ENCODE data around the gene HLCS. TPM values are rescaled to one million over a fixed set of nuclear protein-coding genes. Genes with fewer than 3 reads are reported as not detected.

Gene HLCS
- total and polyA plus RNA-seq, 2 donors from 2014 or later, result 4.5 to 29.6 TPM

DNA sequence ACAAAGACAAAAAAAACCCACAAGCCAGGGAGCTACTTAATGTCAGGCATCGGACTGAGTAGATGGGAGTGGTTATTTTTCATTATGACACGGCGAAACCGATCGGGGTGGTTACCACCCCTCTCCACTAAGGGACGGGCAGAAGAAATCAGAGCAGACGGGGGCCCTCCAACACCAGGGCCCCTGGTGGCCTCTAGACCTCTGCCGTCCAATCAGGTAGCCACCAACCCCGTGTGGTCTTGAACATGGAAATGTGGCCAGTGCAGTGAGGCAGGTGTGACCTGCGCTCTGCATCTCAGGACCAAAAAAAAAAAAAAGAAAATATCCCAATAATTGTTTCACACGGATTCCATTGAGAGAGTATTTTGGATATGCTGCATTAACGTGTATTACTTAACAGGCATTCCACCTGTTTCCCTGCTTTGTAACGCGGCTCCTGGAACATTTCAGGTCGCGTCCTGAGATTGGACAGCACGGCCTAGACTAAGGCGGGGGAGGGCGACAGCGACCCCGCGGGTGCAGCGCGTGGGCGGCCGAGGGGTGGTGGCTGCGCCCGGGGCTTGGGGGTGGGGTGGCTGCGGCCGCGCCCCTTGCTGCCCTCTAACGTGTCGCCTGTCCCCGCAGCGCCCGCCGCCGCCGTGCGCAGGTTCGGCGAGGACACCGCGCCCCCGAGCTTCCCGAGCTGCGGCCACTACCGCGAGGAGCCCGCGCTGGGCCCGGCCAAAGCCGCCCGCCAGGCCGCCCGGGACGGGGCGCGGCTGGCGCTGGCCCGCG, 219.2 kb downstream of the HLCS start:
- Histone ChIP-seq H3K36me3 (ENCODE audit: control insufficient read depth in 2 of 3, insufficient read depth in 3 of 3, low read length in 3 of 3) (no peaks in the 10 kb centered on the region), H3K27me3 (ENCODE audit: control insufficient read depth, insufficient read depth, low read length) (no peaks in the 10 kb centered on the region), H3K4me1 (ENCODE audit: control insufficient read depth in 2 of 3, insufficient read depth in 2 of 3, low read depth in 1 of 3, low read length in 3 of 3) (peaks cover 0 to 4% (median 0%) of the 10 kb centered on the region in 3 donors), H3K27ac (ENCODE audit: low read depth in 2 of 2, low read length in 2 of 2) (no peak overlapping the region), H3K4me3 (ENCODE audit: low read length in 3 of 3) (peak overlapping the region in 2 of 3 donors; percentile 16 to 19), H3K9ac (ENCODE audit: low read length in 3 of 3) (no peak overlapping the region), H3K9me3 (ENCODE audit: control insufficient read depth in 2 of 3, insufficient read depth in 1 of 3, low read length in 3 of 3) (no peaks in the 10 kb centered on the region)
- intact Hi-C loops (cut with DNase I), result no loop called here
- TF ChIP-seq, protein P1, sequence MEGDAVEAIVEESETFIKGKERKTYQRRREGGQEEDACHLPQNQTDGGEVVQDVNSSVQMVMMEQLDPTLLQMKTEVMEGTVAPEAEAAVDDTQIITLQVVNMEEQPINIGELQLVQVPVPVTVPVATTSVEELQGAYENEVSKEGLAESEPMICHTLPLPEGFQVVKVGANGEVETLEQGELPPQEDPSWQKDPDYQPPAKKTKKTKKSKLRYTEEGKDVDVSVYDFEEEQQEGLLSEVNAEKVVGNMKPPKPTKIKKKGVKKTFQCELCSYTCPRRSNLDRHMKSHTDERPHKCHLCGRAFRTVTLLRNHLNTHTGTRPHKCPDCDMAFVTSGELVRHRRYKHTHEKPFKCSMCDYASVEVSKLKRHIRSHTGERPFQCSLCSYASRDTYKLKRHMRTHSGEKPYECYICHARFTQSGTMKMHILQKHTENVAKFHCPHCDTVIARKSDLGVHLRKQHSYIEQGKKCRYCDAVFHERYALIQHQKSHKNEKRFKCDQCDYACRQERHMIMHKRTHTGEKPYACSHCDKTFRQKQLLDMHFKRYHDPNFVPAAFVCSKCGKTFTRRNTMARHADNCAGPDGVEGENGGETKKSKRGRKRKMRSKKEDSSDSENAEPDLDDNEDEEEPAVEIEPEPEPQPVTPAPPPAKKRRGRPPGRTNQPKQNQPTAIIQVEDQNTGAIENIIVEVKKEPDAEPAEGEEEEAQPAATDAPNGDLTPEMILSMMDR (IDR thresholded peaks at IDR 0.05; ENCODE audit: borderline replicate concordance, extremely low read depth, insufficient read depth), result no peak
- peak in 3 of 5 donors; percentile 51 to 73 (median 62) for DNase-seq
- FAIRE-seq, result no peak

DNA sequence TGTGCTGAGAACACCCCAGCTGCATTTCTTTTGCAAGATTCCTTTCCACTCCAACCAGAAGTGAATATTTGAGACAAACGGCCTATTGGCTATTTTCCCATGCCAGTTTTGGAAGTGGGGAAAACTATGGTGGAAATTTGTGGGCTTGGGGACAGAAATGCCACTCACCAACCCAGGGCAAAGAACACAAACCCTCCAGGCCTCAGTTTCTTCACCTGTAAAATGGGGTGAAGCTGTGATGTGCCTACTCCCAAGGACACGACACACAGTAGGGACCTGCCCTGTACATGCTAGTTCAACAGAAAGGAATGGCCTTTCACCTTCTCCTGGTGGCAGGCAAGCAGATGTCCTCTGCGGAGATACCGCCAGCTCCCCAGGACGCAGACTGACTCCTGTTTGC, 221.0 kb downstream of the HLCS start:
- intact Hi-C loops (cut with DNase I), result no loop called here
- H3K27ac ChIP-seq (ENCODE audit: low read depth in 2 of 2, low read length in 2 of 2), result no peak overlapping the region
- H3K27me3 ChIP-seq (ENCODE audit: control insufficient read depth, insufficient read depth, low read length), result no peaks in the 10 kb centered on the region
- H3K36me3 ChIP-seq (ENCODE audit: control insufficient read depth in 2 of 3, insufficient read depth in 3 of 3, low read length in 3 of 3), result no peaks in the 10 kb centered on the region
- TF ChIP-seq, protein P1 (IDR thresholded peaks at IDR 0.05; ENCODE audit: borderline replicate concordance, extremely low read depth, insufficient read depth), result no peak
- FAIRE-seq (no peak), DNase-seq (no peak)
- H3K4me3 ChIP-seq (ENCODE audit: low read length in 3 of 3), result no peak overlapping the region
- no peak overlapping the region for H3K9ac ChIP-seq (ENCODE audit: low read length in 3 of 3)
- no peaks in the 10 kb centered on the region for H3K9me3 ChIP-seq (ENCODE audit: control insufficient read depth in 2 of 3, insufficient read depth in 1 of 3, low read length in 3 of 3)
- peaks cover 0 to 4% (median 0%) of the 10 kb centered on the region in 3 donors for H3K4me1 ChIP-seq (ENCODE audit: control insufficient read depth in 2 of 3, insufficient read depth in 2 of 3, low read depth in 1 of 3, low read length in 3 of 3)

DNA sequence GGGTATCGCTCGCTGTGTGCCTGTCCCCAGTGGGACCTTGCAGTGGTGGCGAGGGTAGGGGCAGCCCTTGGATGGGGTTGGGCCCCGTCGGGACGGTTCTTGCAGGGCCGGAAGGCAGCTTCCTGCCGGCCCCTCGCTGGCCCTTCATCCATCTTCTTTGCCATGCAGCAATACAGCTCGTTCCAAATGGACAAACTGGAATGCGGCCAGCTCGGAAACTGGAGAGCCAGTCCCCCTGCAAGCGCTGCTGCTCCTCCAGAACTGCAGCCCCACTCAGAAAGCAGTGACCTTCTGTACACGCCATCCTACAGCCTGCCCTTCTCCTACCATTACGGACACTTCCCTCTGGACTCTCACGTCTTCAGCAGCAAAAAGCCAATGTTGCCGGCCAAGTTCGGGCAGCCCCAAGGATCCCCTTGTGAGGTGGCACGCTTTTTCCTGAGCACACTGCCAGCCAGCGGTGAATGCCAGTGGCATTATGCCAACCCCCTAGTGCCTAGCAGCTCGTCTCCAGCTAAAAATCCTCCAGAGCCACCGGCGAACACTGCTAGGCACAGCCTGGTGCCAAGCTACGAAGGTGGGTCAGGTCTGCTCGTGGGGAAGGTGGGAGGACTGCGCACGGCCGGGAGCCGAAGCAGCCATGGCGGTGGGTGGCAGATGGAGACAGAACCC, 221.8 kb downstream of the HLCS start:
- Histone ChIP-seq H3K27me3 (ENCODE audit: control insufficient read depth, insufficient read depth, low read length) (no peaks in the 10 kb centered on the region), H3K4me1 (ENCODE audit: control insufficient read depth in 2 of 3, insufficient read depth in 2 of 3, low read depth in 1 of 3, low read length in 3 of 3) (peaks cover 0 to 4% (median 0%) of the 10 kb centered on the region in 3 donors), H3K27ac (ENCODE audit: low read depth in 2 of 2, low read length in 2 of 2) (no peak overlapping the region), H3K36me3 (ENCODE audit: control insufficient read depth in 2 of 3, insufficient read depth in 3 of 3, low read length in 3 of 3) (no peaks in the 10 kb centered on the region), H3K9ac (ENCODE audit: low read length in 3 of 3) (no peak overlapping the region), H3K9me3 (ENCODE audit: control insufficient read depth in 2 of 3, insufficient read depth in 1 of 3, low read length in 3 of 3) (no peaks in the 10 kb centered on the region), H3K4me3 (ENCODE audit: low read length in 3 of 3) (no peak overlapping the region)
- peak; percentile 85 to 94 (median 88) for DNase-seq
- TF ChIP-seq, protein P1 (IDR thresholded peaks at IDR 0.05; ENCODE audit: borderline replicate concordance, extremely low read depth, insufficient read depth), result no peak
- intact Hi-C loops (cut with DNase I), result no loop called here
- no peak for FAIRE-seq
